Measurements from ENCODE around the gene TTN.

TTN gene

GRCh38 chr2:178491612-178492011 is 315.6 kb downstream of the TTN start:
- no peak for DNase-seq (ENCODE audit: low read depth in 2 of 2)

GRCh38 chr2:178485356-178485755 is 321.9 kb downstream of the TTN start:
- DNase-seq (ENCODE audit: low read depth in 2 of 2), result no peak

- DNase-seq (ENCODE audit: low read depth in 2 of 2), result no peak
Measured at GRCh38 chr2:178484245-178485041, 322.8 kb downstream of the TTN start.

- no peak for DNase-seq (ENCODE audit: low read depth in 2 of 2)
Measured at GRCh38 chr2:178482437-178482836, 324.8 kb downstream of the TTN start.

- DNase-seq (ENCODE audit: low read depth in 2 of 2), result peak in 1 of 2 donors; percentile 61
Measured at GRCh38 chr2:178480227-178481181, 326.7 kb downstream of the TTN start, which contains the start of gene PLEKHA3. TSS of gene PLEKHA3 (plus strand) at chr2:178480457. CDS start at chr2:178480870, 413 bp downstream.

GRCh38 chr2:178479758-178480226 is 327.4 kb downstream of the TTN start:
- DNase-seq (ENCODE audit: low read depth in 2 of 2), result no peak

GRCh38 chr2:178479275-178479616 is 328.0 kb downstream of the TTN start:
- no peak for DNase-seq (ENCODE audit: low read depth in 2 of 2)

- peak; percentile 55 to 70 for DNase-seq (ENCODE audit: low read depth in 2 of 2)
Measured at GRCh38 chr2:178478439-178479274, 328.6 kb downstream of the TTN start, which contains the start of gene FKBP7. TSS of gene FKBP7 (minus strand) at chr2:178478600. CDS start at chr2:178478499, 101 bp downstream.

GRCh38 chr2:178478130-178478438 is 329.1 kb downstream of the TTN start:
- DNase-seq (ENCODE audit: low read depth in 2 of 2), result no peak

GRCh38 chr2:178477443-178478129 is 329.6 kb downstream of the TTN start:
- DNase-seq (ENCODE audit: low read depth in 2 of 2), result no peak

- no peak for DNase-seq (ENCODE audit: low read depth in 2 of 2)
Measured at GRCh38 chr2:178476477-178476876, 330.7 kb downstream of the TTN start.

All from stimulated activated CD4-positive, alpha-beta T cell treated with anti-CD3 and anti-CD28 coated beads, Interleukin-15, amount 100 ng/mL, for 48 hours (primary cell).